ENCODE measurements around the gene EPB41L5.

GRCh38 chr2:120104772-120105171, 91.9 kb downstream of the EPB41L5 start:
- TF ChIP-seq CTCF (IDR thresholded peaks at IDR 0.05): no peak
- TF ChIP-seq POLR2AphosphoS5 (IDR thresholded peaks at IDR 0.05): no peak
- TF ChIP-seq POLR2A (IDR thresholded peaks at IDR 0.05): no peak
- no peak for TF ChIP-seq EP300 (IDR thresholded peaks at IDR 0.05)

Measured in sigmoid colon (tissue), 4 donors.